HCT116 (cell line): Measurements from ENCODE around the gene RIPOR2.

Experiments
- POLR2A ChIP-seq: IDR thresholded peaks from 2 replicates; pipeline ENCODE4 v1.7.0; 2011; ENCODE audit warnings: borderline replicate concordance; ENCODE audit not compliant: insufficient read depth, insufficient read length; ENCODE audit errors: extremely low read depth
- POLR2AphosphoS5 ChIP-seq: IDR thresholded peaks from 2 replicates; pipeline ENCODE4 v1.6.1; 2011; ENCODE audit warnings: mild to moderate bottlenecking, low read depth, low read length, moderate library complexity
- YY1 ChIP-seq: IDR thresholded peaks from 2 replicates; pipeline ENCODE4 v1.6.1; 2011; ENCODE audit warnings: low read length, low read depth, moderate library complexity, mild to moderate bottlenecking; ENCODE audit not compliant: insufficient replicate concordance; ENCODE audit errors: extremely low read depth
- TF ChIP-seq, protein P1 (sequence below), 3 experiments: fragments of 200-600 bp in 1 of 3; sonication (generic) in 1 of 3; IDR thresholded peaks in 2 of 3; conservative IDR thresholded peaks in 1 of 3; 2 replicates each; pipeline ENCODE4 v1.5.1; 2012 to 2017; ENCODE audit warnings: low read depth in 2 of 3, low read length in 2 of 3, antibody characterized with exemption in 1 of 3, borderline replicate concordance in 1 of 3, control low read depth in 1 of 3, mild to moderate bottlenecking in 1 of 3, mixed read lengths in 1 of 3, mixed run types in 1 of 3, moderate library complexity in 1 of 3; ENCODE audit not compliant: insufficient read depth in 1 of 3
- TF ChIP-seq, protein P2 (sequence below): IDR thresholded peaks from 2 replicates; pipeline ENCODE4 v1.6.1; 2012

DNA sequence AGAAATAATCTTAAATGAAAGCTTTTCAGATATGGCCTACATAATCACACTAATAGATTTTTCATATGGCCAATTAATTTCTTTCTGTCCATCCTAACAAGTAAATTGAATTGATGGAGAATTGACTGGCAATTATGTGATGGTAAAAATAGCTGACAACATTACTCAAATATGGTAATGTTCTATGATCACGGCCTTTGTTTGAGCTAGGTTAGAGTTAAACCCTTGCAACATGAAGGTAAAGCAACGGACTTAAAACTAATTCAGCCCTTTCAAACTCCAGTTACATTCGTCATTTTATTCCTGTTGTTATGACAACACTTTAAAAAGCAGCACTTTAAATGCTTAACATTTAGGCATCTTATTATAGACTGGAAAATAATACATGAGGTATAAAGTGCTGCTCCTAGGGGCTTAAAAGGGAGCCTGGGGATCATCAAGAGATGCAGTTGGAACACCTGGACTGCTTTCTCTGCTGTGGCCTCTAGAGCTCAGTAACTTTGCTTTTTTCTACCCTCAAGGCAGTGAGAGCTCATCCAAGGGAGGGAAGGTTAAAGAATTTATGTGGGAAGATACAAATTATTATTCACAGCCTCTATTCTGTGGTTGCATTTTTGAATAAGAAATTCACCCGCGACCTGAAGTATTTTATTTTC is 46.9 kb downstream of the RIPOR2 start:
- TF ChIP-seq, protein P1, sequence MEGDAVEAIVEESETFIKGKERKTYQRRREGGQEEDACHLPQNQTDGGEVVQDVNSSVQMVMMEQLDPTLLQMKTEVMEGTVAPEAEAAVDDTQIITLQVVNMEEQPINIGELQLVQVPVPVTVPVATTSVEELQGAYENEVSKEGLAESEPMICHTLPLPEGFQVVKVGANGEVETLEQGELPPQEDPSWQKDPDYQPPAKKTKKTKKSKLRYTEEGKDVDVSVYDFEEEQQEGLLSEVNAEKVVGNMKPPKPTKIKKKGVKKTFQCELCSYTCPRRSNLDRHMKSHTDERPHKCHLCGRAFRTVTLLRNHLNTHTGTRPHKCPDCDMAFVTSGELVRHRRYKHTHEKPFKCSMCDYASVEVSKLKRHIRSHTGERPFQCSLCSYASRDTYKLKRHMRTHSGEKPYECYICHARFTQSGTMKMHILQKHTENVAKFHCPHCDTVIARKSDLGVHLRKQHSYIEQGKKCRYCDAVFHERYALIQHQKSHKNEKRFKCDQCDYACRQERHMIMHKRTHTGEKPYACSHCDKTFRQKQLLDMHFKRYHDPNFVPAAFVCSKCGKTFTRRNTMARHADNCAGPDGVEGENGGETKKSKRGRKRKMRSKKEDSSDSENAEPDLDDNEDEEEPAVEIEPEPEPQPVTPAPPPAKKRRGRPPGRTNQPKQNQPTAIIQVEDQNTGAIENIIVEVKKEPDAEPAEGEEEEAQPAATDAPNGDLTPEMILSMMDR (IDR thresholded peaks at IDR 0.05 in 2 of 3, conservative IDR thresholded peaks at IDR 0.05 in 1 of 3; ENCODE audit: borderline replicate concordance in 1 of 3, insufficient read depth in 1 of 3, low read depth in 2 of 3, low read length in 2 of 3) = no peak
- TF ChIP-seq POLR2A (no peak), POLR2AphosphoS5 (no peak), YY1 (no peak)
- TF ChIP-seq, protein P2, sequence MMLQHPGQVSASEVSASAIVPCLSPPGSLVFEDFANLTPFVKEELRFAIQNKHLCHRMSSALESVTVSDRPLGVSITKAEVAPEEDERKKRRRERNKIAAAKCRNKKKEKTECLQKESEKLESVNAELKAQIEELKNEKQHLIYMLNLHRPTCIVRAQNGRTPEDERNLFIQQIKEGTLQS = no peak
